Lung (tissue), 12 donors: ENCODE data around the gene ERICH2. TPM values are rescaled to one million over a fixed set of nuclear protein-coding genes. Genes with fewer than 3 reads are reported as not detected.

Source experiments
- ATAC-seq: fragments of 200-7000 bp; cut with Tn5 transposase; one replicate; pipeline ENCODE4 v1.9.1; 2020; ENCODE audit warnings: moderate number of reproducible peaks; ENCODE audit not compliant: insufficient read depth, low FRiP score
- DNase-seq, 3 donors: peaks; one replicate each; pipeline ENCODE4 v3.0.0-alpha.2; 2013 to 2017
- H3K27ac ChIP-seq, 2 donors: one replicate each; pipeline ENCODE4 v1.5.1; 2013; ENCODE audit warnings: mild to moderate bottlenecking in 2 of 2, moderate library complexity in 2 of 2, control low read depth in 1 of 2, inconsistent platforms in 1 of 2, low read depth in 1 of 2, low read length in 1 of 2
- H3K27me3 ChIP-seq, 3 donors: one replicate each; pipeline ENCODE4 v1.5.1; 2013; ENCODE audit warnings: low read length in 2 of 3; ENCODE audit not compliant: control insufficient read depth in 3 of 3, insufficient read depth in 3 of 3
- H3K36me3 ChIP-seq, 4 donors: one replicate each; pipeline ENCODE4 v1.5.1; 2013; ENCODE audit warnings: low read length in 4 of 4, mild to moderate bottlenecking in 1 of 4, moderate library complexity in 1 of 4; ENCODE audit not compliant: control insufficient read depth in 4 of 4, insufficient read depth in 4 of 4
- H3K4me1 ChIP-seq, 5 donors: one replicate each; pipeline ENCODE4 v1.5.1; 2013; ENCODE audit warnings: low read length in 5 of 5, mild to moderate bottlenecking in 2 of 5, moderate library complexity in 1 of 5; ENCODE audit not compliant: control insufficient read depth in 5 of 5, insufficient read depth in 5 of 5
- H3K4me3 ChIP-seq: one replicate; pipeline ENCODE4 v1.5.1; 2013; ENCODE audit warnings: mild to moderate bottlenecking, control low read depth, moderate library complexity
- H3K9ac ChIP-seq, 2 donors: one replicate each; pipeline ENCODE4 v1.5.1; 2013; ENCODE audit warnings: low read length in 2 of 2, control low read depth in 1 of 2; ENCODE audit not compliant: insufficient read depth in 1 of 2
- H3K9me3 ChIP-seq, 4 donors: one replicate each; pipeline ENCODE4 v1.5.1; 2013; ENCODE audit warnings: low read length in 3 of 4, mild to moderate bottlenecking in 1 of 4, moderate library complexity in 1 of 4; ENCODE audit not compliant: control insufficient read depth in 4 of 4, insufficient read depth in 3 of 4
- WGBS, 2 donors: extraction: QIAGEN DNeasy Blood & Tissue Kit; methylation state at CpG; one replicate each; pipeline ENCODE4 v1.1.7; 2013; 5-methylcytosine and 5-hydroxymethylcytosine counted together
- polyA plus RNA-seq, 2 donors: library from polyadenylated mRNA; stranded (reverse); fragments of 200-250 nt; gene quantifications; one replicate each; pipeline ENCODE4 v1.2.1, GENCODE V29; 2013
- total RNA-seq, 2 donors: library from RNA; depleted of rRNA in 1 of 2; stranded (reverse); fragments of >200 nt in 1 of 2; gene quantifications; one replicate each; pipeline ENCODE4 v1.2.1, GENCODE V29; 2014 to 2021
- TF ChIP-seq, protein P1 (sequence below): IDR thresholded peaks from 2 replicates; pipeline ENCODE4 v1.5.1; 2012; ENCODE audit warnings: mild to moderate bottlenecking; ENCODE audit errors: control extremely low read depth, extremely low read depth
- donor health status: control.
- donor health status: control.
- donor health status: Bipolar disorder and iron deficiency.
- donor health status: healthy.
- donor health status: DM: yes; HTN: yes; CAD: no.

Gene ERICH2
- total and polyA plus RNA-seq, 4 donors = 4.6 to 34.9 (median 11.3) TPM

DNA sequence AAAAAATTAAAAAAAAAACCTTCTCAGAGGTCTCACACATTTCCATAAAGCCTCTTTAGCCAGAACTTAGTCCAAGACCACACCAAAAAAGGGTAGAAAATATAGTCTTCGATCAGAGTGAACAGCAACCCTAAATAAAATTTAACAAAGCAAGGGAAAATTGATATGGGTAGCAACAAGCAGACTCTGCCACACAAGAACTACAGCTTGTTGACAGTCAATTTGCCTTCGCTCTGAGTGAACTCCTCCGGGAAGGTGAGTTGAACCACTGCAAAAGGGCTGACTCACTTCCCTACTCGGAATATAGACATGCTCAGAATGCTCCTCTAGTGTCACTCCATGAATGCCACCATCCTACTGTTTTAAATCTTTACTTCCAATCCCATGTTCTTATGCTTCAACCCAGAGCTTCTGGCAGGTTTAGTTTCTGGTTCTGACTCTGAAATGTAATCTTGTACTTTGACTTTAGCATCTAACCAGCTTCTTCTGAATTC is 70.6 kb downstream of the ERICH2 start:
- Histone ChIP-seq H3K27ac (no peak overlapping the region), H3K4me3 (no peak overlapping the region), H3K27me3 (no peaks in the 10 kb centered on the region), H3K9ac (no peak overlapping the region), H3K4me1 (no peaks in the 10 kb centered on the region), H3K36me3 (peaks cover 0 to 1% (median 0%) of the 10 kb centered on the region in 4 donors), H3K9me3 (no peaks in the 10 kb centered on the region)
- DNase-seq = no peak
- WGBS, 2 donors = 62 to 74% methylated on average over 4 of the region's 4 CpGs
- no peak for ATAC-seq
- TF ChIP-seq, protein P1, sequence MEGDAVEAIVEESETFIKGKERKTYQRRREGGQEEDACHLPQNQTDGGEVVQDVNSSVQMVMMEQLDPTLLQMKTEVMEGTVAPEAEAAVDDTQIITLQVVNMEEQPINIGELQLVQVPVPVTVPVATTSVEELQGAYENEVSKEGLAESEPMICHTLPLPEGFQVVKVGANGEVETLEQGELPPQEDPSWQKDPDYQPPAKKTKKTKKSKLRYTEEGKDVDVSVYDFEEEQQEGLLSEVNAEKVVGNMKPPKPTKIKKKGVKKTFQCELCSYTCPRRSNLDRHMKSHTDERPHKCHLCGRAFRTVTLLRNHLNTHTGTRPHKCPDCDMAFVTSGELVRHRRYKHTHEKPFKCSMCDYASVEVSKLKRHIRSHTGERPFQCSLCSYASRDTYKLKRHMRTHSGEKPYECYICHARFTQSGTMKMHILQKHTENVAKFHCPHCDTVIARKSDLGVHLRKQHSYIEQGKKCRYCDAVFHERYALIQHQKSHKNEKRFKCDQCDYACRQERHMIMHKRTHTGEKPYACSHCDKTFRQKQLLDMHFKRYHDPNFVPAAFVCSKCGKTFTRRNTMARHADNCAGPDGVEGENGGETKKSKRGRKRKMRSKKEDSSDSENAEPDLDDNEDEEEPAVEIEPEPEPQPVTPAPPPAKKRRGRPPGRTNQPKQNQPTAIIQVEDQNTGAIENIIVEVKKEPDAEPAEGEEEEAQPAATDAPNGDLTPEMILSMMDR = no peak

DNA sequence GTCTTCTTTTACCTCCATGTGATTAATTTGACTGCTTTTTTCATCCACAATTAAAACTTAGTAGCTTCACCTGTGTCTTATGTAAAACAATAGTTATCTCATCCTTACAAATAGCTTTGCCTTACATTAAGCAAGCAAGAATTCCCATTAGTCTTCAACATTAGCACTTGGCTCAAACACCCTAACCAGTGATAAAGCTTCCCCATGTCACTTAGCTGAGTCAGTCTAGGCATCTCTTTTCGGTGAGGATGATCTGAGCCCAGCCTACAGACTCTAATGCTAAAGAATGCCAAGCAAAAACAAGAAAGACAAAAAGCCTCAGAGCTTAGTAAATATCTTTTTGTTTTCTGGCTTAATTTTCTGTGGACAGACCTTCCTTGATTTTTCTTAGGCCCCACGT is 72.6 kb downstream of the ERICH2 start:
- DNase-seq (no peak), ATAC-seq (no peak)
- no peaks in the 10 kb centered on the region for H3K4me1 ChIP-seq
- no peaks in the 10 kb centered on the region for H3K36me3 ChIP-seq
- no peak overlapping the region for H3K4me3 ChIP-seq
- H3K27me3 ChIP-seq = no peaks in the 10 kb centered on the region
- H3K27ac ChIP-seq = no peak overlapping the region
- H3K9me3 ChIP-seq = no peaks in the 10 kb centered on the region
- TF ChIP-seq, protein P1 = no peak
- 82 to 92% methylated on average over 2 of the region's 2 CpGs for WGBS, 2 donors
- H3K9ac ChIP-seq = no peak overlapping the region

DNA sequence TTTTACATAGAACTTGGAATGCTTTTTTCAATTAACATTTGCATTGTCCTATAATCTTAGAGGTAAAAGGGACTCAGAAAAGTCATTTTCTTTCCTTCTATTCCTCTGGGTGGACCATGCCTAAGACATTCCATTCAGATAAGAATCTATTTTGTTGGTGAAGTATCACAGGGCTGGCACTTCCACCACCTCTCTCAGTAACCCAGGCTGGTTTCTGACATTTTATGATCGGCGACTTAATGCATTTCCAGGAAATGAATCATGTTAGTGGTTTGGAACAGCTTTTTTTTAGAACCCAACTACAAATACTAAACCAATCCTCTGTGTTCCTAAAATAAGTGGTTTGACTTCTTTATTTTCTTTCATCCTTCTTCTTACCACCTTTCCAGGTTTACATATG is 73.5 kb downstream of the ERICH2 start:
- DNase-seq = no peak
- no peak for ATAC-seq
- Histone ChIP-seq H3K4me1 (no peaks in the 10 kb centered on the region), H3K9me3 (no peaks in the 10 kb centered on the region), H3K9ac (no peak overlapping the region), H3K36me3 (no peaks in the 10 kb centered on the region), H3K27me3 (no peaks in the 10 kb centered on the region), H3K27ac (no peak overlapping the region), H3K4me3 (no peak overlapping the region)
- 24 to 42% methylated on average over 2 of the region's 2 CpGs for WGBS, 2 donors
- TF ChIP-seq, protein P1 = no peak

DNA sequence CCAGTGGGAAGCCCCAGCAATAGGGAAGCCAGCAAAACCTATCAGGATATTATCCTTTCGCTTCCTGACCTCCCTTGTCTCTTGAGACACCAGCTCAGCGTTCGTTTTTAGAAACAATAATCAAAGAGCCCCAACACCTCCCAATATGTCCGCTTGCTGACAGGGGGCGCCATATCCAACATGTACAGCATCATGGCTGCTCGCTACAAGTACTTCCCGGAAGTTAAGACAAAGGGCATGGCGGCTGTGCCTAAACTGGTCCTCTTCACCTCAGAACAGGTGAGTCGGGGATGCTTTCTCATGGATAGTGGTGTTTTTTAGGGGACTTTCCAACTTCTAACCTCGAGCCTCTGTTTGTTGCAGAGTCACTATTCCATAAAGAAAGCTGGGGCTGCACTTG is 75.2 kb downstream of the ERICH2 start:
- no peak overlapping the region for H3K27ac ChIP-seq

More for the DNA sequence above, 75.2 kb downstream of the ERICH2 start:
- 85 to 92% methylated on average over 10 of the region's 10 CpGs for WGBS, 2 donors
- no peaks in the 10 kb centered on the region for H3K9me3 ChIP-seq
- H3K36me3 ChIP-seq = no peaks in the 10 kb centered on the region
- H3K4me1 ChIP-seq = no peaks in the 10 kb centered on the region
- TF ChIP-seq, protein P1 = no peak
- no peaks in the 10 kb centered on the region for H3K27me3 ChIP-seq
- no peak for ATAC-seq
- no peak overlapping the region for H3K9ac ChIP-seq
- H3K4me3 ChIP-seq = no peak overlapping the region
- DNase-seq = no peak
